BLaER1 (cell line): ENCODE measurements around the gene SLC6A19.

Experiments
- H3K27ac ChIP-seq: shearing (Covaris generic); formaldehyde crosslinking; 2 replicates; pipeline ENCODE4 v1.8.1; 2022
- H3K27me3 ChIP-seq: shearing (Covaris generic); formaldehyde crosslinking; 2 replicates; pipeline ENCODE4 v1.8.1; 2022
- H3K36me3 ChIP-seq: shearing (Covaris generic); formaldehyde crosslinking; 2 replicates; pipeline ENCODE4 v1.8.1; 2022
- H3K4me1 ChIP-seq: shearing (Covaris generic); formaldehyde crosslinking; 2 replicates; pipeline ENCODE4 v1.8.1; 2022
- H3K4me2 ChIP-seq: shearing (Covaris generic); formaldehyde crosslinking; 2 replicates; pipeline ENCODE4 v1.8.1; 2022
- H3K4me3 ChIP-seq: shearing (Covaris generic); formaldehyde crosslinking; 2 replicates; pipeline ENCODE4 v1.8.1; 2022
- H3K9ac ChIP-seq: shearing (Covaris generic); formaldehyde crosslinking; 2 replicates; pipeline ENCODE4 v1.8.1; 2022
- H3K9me3 ChIP-seq: shearing (Covaris generic); formaldehyde crosslinking; 2 replicates; pipeline ENCODE4 v1.8.1; 2022
- H4K20me1 ChIP-seq: shearing (Covaris generic); formaldehyde crosslinking; 2 replicates; pipeline ENCODE4 v1.8.1; 2022
- Cebpa-rat ChIP-seq: shearing (Covaris generic); IDR thresholded peaks from 2 replicates; pipeline ENCODE4 v1.8.1; 2022

The SLC6A19 gene

GRCh38 chr5:1254196-1254595 lies 52.8 kb downstream of the SLC6A19 start:
- Histone ChIP-seq H4K20me1 (peaks cover 89% of the 10 kb centered on the region), H3K4me1 (peaks cover 39% of the 10 kb centered on the region), H3K27me3 (no peaks in the 10 kb centered on the region), H3K4me3 (no peak overlapping the region), H3K9ac (no peak overlapping the region), H3K4me2 (peak overlapping the region; percentile 68; the same call in 1 of the 2 replicates), H3K27ac (0 out of 2 replicates have a peak overlapping the region, but pooled peaks have one; percentile 41), H3K36me3 (peaks cover 62% of the 10 kb centered on the region), H3K9me3 (no peaks in the 10 kb centered on the region)
- no peak for TF ChIP-seq Cebpa-rat

GRCh38 chr5:1255081-1255561 lies 53.7 kb downstream of the SLC6A19 start:
- no peaks in the 10 kb centered on the region for H3K9me3 ChIP-seq
- H3K4me2 ChIP-seq, result peak overlapping the region; percentile 68
- no peak overlapping the region for H3K4me3 ChIP-seq
- peaks cover 72% of the 10 kb centered on the region for H3K36me3 ChIP-seq
- peaks cover 39% of the 10 kb centered on the region for H3K4me1 ChIP-seq
- TF ChIP-seq Cebpa-rat, result no peak
- H3K27me3 ChIP-seq, result no peaks in the 10 kb centered on the region
- H3K9ac ChIP-seq, result no peak overlapping the region
- 0 out of 2 replicates have a peak overlapping the region, but pooled peaks have one; percentile 41 for H3K27ac ChIP-seq
- peaks cover 80% of the 10 kb centered on the region for H4K20me1 ChIP-seq

GRCh38 chr5:1256776-1257175 lies 55.4 kb downstream of the SLC6A19 start:
- Histone ChIP-seq H3K4me3 (no peak overlapping the region), H3K9ac (no peak overlapping the region), H3K27ac (no peak overlapping the region), H3K36me3 (peaks cover 88% of the 10 kb centered on the region), H3K4me2 (no peak overlapping the region), H3K27me3 (no peaks in the 10 kb centered on the region), H4K20me1 (peaks cover 80% of the 10 kb centered on the region), H3K4me1 (peaks cover 39% of the 10 kb centered on the region), H3K9me3 (no peaks in the 10 kb centered on the region)
- TF ChIP-seq Cebpa-rat, result no peak

- H3K4me2 ChIP-seq, result no peak overlapping the region
- no peaks in the 10 kb centered on the region for H3K27me3 ChIP-seq
- H3K4me1 ChIP-seq, result peaks cover 39% of the 10 kb centered on the region
- H3K9ac ChIP-seq, result no peak overlapping the region
- no peak for TF ChIP-seq Cebpa-rat
- no peaks in the 10 kb centered on the region for H3K9me3 ChIP-seq
- no peak overlapping the region for H3K27ac ChIP-seq
- peaks cover 94% of the 10 kb centered on the region for H3K36me3 ChIP-seq
- peaks cover 82% of the 10 kb centered on the region for H4K20me1 ChIP-seq
- H3K4me3 ChIP-seq, result no peak overlapping the region
Observed at GRCh38 chr5:1257363-1257762, 56.0 kb downstream of the SLC6A19 start.

- peaks cover 98% of the 10 kb centered on the region for H3K36me3 ChIP-seq
- H3K4me2 ChIP-seq, result no peak overlapping the region
- H4K20me1 ChIP-seq, result peaks cover 85% of the 10 kb centered on the region
- no peak overlapping the region for H3K4me3 ChIP-seq
- no peaks in the 10 kb centered on the region for H3K27me3 ChIP-seq
- no peak overlapping the region for H3K27ac ChIP-seq
- H3K4me1 ChIP-seq, result peaks cover 39% of the 10 kb centered on the region
- no peak for TF ChIP-seq Cebpa-rat
- no peak overlapping the region for H3K9ac ChIP-seq
- H3K9me3 ChIP-seq, result no peaks in the 10 kb centered on the region
Observed at GRCh38 chr5:1257841-1258240, 56.4 kb downstream of the SLC6A19 start.

- H3K4me1 ChIP-seq, result peaks cover 31% of the 10 kb centered on the region
- H3K27ac ChIP-seq, result no peak overlapping the region
- peaks cover 85% of the 10 kb centered on the region for H4K20me1 ChIP-seq
- no peak overlapping the region for H3K4me3 ChIP-seq
- H3K9me3 ChIP-seq, result no peaks in the 10 kb centered on the region
- no peak overlapping the region for H3K9ac ChIP-seq
- no peak overlapping the region for H3K4me2 ChIP-seq
- TF ChIP-seq Cebpa-rat, result no peak
- peaks cover 100% of the 10 kb centered on the region for H3K36me3 ChIP-seq
- no peaks in the 10 kb centered on the region for H3K27me3 ChIP-seq
Observed at GRCh38 chr5:1259806-1260480, 58.5 kb downstream of the SLC6A19 start.

GRCh38 chr5:1261643-1262042 lies 60.2 kb downstream of the SLC6A19 start:
- H3K4me2 ChIP-seq, result no peak overlapping the region
- peaks cover 100% of the 10 kb centered on the region for H3K36me3 ChIP-seq
- H3K27me3 ChIP-seq, result no peaks in the 10 kb centered on the region
- H3K9me3 ChIP-seq, result no peaks in the 10 kb centered on the region
- peaks cover 85% of the 10 kb centered on the region for H4K20me1 ChIP-seq
- no peak overlapping the region for H3K4me3 ChIP-seq
- no peak overlapping the region for H3K27ac ChIP-seq
- TF ChIP-seq Cebpa-rat, result no peak
- H3K9ac ChIP-seq, result no peak overlapping the region
- H3K4me1 ChIP-seq, result peaks cover 20% of the 10 kb centered on the region

GRCh38 chr5:1262381-1262780 lies 61.0 kb downstream of the SLC6A19 start:
- Histone ChIP-seq H3K27me3 (no peaks in the 10 kb centered on the region), H3K36me3 (peaks cover 100% of the 10 kb centered on the region)

GRCh38 chr5:1264211-1264610 lies 62.8 kb downstream of the SLC6A19 start:
- Histone ChIP-seq H4K20me1 (peaks cover 86% of the 10 kb centered on the region), H3K27ac (no peak overlapping the region), H3K9me3 (no peaks in the 10 kb centered on the region), H3K4me3 (no peak overlapping the region), H3K36me3 (peaks cover 100% of the 10 kb centered on the region), H3K27me3 (no peaks in the 10 kb centered on the region), H3K9ac (no peak overlapping the region), H3K4me2 (no peak overlapping the region), H3K4me1 (0 out of 2 replicates have a peak, but pooled peaks cover 6% of the 10 kb centered on the region)
- TF ChIP-seq Cebpa-rat, result no peak

More at GRCh38 chr5:1262381-1262780, 61.0 kb downstream of the SLC6A19 start:
- no peak overlapping the region for H3K27ac ChIP-seq
- no peak overlapping the region for H3K4me3 ChIP-seq
- TF ChIP-seq Cebpa-rat, result no peak
- H3K4me1 ChIP-seq, result peaks cover 12% of the 10 kb centered on the region; the same call in 1 of the 2 replicates
- peaks cover 82% of the 10 kb centered on the region for H4K20me1 ChIP-seq
- no peak overlapping the region for H3K4me2 ChIP-seq
- H3K9ac ChIP-seq, result no peak overlapping the region
- H3K9me3 ChIP-seq, result no peaks in the 10 kb centered on the region

GRCh38 chr5:1265026-1265425 lies 63.6 kb downstream of the SLC6A19 start:
- no peaks in the 10 kb centered on the region for H3K27me3 ChIP-seq

More at GRCh38 chr5:1265026-1265425, 63.6 kb downstream of the SLC6A19 start:
- Histone ChIP-seq H3K9ac (peak overlapping the region; percentile 45; the same call in 1 of the 2 replicates), H4K20me1 (peaks cover 94% of the 10 kb centered on the region), H3K4me1 (0 out of 2 replicates have a peak, but pooled peaks cover 6% of the 10 kb centered on the region), H3K9me3 (no peaks in the 10 kb centered on the region), H3K4me2 (no peak overlapping the region), H3K36me3 (peaks cover 100% of the 10 kb centered on the region), H3K4me3 (no peak overlapping the region), H3K27ac (peak overlapping the region; percentile 51)
- TF ChIP-seq Cebpa-rat, result no peak
